ENCODE data around the gene TUBB8B.
"Not testable (repeated sequence)": the region's sequence is repeated elsewhere in the genome, so short reads cannot be mapped to it uniquely, and the experiment has no call there.

Gene TUBB8B

GRCh38 chr18:11383-12274 is 37.8 kb downstream of the TUBB8B start:
- not testable (repeated sequence) for DNase-seq

- DNase-seq = not testable (repeated sequence)
Measured at GRCh38 chr18:10624-11184, 38.7 kb downstream of the TUBB8B start.

- not testable (repeated sequence) for DNase-seq
Measured at GRCh38 chr18:9937-10336, 39.5 kb downstream of the TUBB8B start.

Measured in NCI-H187 (cell line).